Endothelial cell of umbilical vein (primary cell): ENCODE data around the gene PTGDR. TPM values are rescaled to one million over a fixed set of nuclear protein-coding genes. Genes with fewer than 3 reads are reported as not detected.

ENCODE experiments used
- BruUV-seq: library from RNA; stranded (reverse); fragments of 400-500 nt; replicated peaks from 2 replicates; lab custom pipeline; 2021; lab: Mats Ljungman, UMichigan
- CTCF ChIA-PET: fragments of 300-600, 350-600 bp; sonication (Branson Sonifier 250); formaldehyde crosslinking; loops from one replicate; lab custom pipeline; 2021; ENCODE audit warnings: antibody characterized with exemption, inconsistent platforms; lab: Charles Lee
- POLR2A ChIA-PET: fragments of 300-600, 350-600 bp; sonication (Branson Sonifier 250); formaldehyde crosslinking; loops from one replicate; lab custom pipeline; 2021; ENCODE audit warnings: antibody characterized with exemption, inconsistent platforms; lab: Charles Lee
- DNase-seq: peaks from one replicate; pipeline ENCODE4 v3.0.0-alpha.2; 2011; ENCODE audit warnings: low read depth, low spot score
- FAIRE-seq: peaks from 2 replicates; lab custom pipeline; 2011; peaks lifted over from hg19 to GRCh38; lab: Jason Lieb, UNC
- H2AFZ ChIP-seq: 2 replicates; pipeline ENCODE4 v1.6.0; 2012; ENCODE audit warnings: low read depth, low read length, control low read depth, inconsistent platforms
- H3K27ac ChIP-seq: 2 replicates; pipeline ENCODE4 v1.5.1; 2011; ENCODE audit warnings: low read depth, mild to moderate bottlenecking, control low read depth, low read length, moderate library complexity; ENCODE audit not compliant: insufficient read depth
- H3K27me3 ChIP-seq, 2 experiments: 2 replicates each; pipeline versions ENCODE4 v1.6.0 to v1.6.1; 2011; ENCODE audit warnings: low read length in 2 of 2, mixed read lengths in 1 of 2; ENCODE audit not compliant: control insufficient read depth in 2 of 2, insufficient read depth in 2 of 2
- H3K36me3 ChIP-seq, 2 experiments: 2 replicates in 1 of 2; 3 replicates in 1 of 2; pipeline ENCODE4 v1.5.1; 2011; ENCODE audit warnings: low read length in 2 of 2, mild to moderate bottlenecking in 1 of 2, moderate library complexity in 1 of 2; ENCODE audit not compliant: control insufficient read depth in 2 of 2, insufficient read depth in 2 of 2; ENCODE audit errors: extremely low read depth in 1 of 2
- H3K4me1 ChIP-seq: 3 replicates; pipeline ENCODE4 v1.5.1; 2011; ENCODE audit warnings: mild to moderate bottlenecking, low read length; ENCODE audit not compliant: control insufficient read depth, insufficient read depth; ENCODE audit errors: extremely low read depth
- H3K4me2 ChIP-seq: 2 replicates; pipeline ENCODE4 v1.6.1; 2011; ENCODE audit warnings: low read length, control low read depth, mixed read lengths; ENCODE audit not compliant: insufficient read depth
- H3K4me3 ChIP-seq, 3 experiments: fragments of 200-600 bp in 1 of 3; sonication (generic), shearing (Covaris generic) in 1 of 3; replicated peaks in 1 of 3; 2 replicates each; pipeline ENCODE4 v1.5.1; 2011 to 2016; ENCODE audit warnings: control low read depth in 3 of 3, low read length in 3 of 3, mild to moderate bottlenecking in 2 of 3, inconsistent platforms in 1 of 3, low read depth in 1 of 3, moderate library complexity in 1 of 3; ENCODE audit not compliant: insufficient read depth in 1 of 3
- H3K79me2 ChIP-seq: 2 replicates; pipeline ENCODE4 v1.6.0; 2012; ENCODE audit warnings: low read length, inconsistent platforms; ENCODE audit not compliant: control insufficient read depth, insufficient read depth
- H3K9ac ChIP-seq: replicated peaks from 2 replicates; pipeline ENCODE3; 2011; ENCODE audit warnings: low read length, control low read depth; ENCODE audit not compliant: insufficient read depth; ENCODE audit errors: extremely low read depth
- H3K9me1 ChIP-seq: replicated peaks from 3 replicates; pipeline ENCODE4 v1.6.0; 2011; ENCODE audit warnings: mild to moderate bottlenecking, low read length; ENCODE audit not compliant: control insufficient read depth, insufficient read depth; ENCODE audit errors: extremely low read depth
- H3K9me3 ChIP-seq: replicated peaks from 2 replicates; pipeline ENCODE4 v1.5.1; 2012; ENCODE audit warnings: low read length, inconsistent platforms; ENCODE audit not compliant: control insufficient read depth, insufficient read depth
- H4K20me1 ChIP-seq: replicated peaks from 2 replicates; pipeline ENCODE3; 2011; ENCODE audit warnings: mild to moderate bottlenecking, low read length; ENCODE audit not compliant: control insufficient read depth, insufficient read depth; ENCODE audit errors: extremely low read depth
- CTCF ChIP-seq, 2 donors: IDR thresholded peaks; 1 replicate in 1 of 2; 2 replicates in 1 of 2; pipeline ENCODE4 v1.5.1; 2011; ENCODE audit warnings: low read length in 2 of 2, mild to moderate bottlenecking in 2 of 2, moderate library complexity in 2 of 2, control low read depth in 1 of 2, inconsistent platforms in 1 of 2, low read depth in 1 of 2; ENCODE audit not compliant: insufficient read depth in 1 of 2; ENCODE audit errors: extremely low read depth in 1 of 2
- EZH2 ChIP-seq: IDR thresholded peaks from 2 replicates; pipeline ENCODE4 v1.6.1; 2012; ENCODE audit warnings: borderline replicate concordance, low read depth, mild to moderate bottlenecking, moderate library complexity, low read length, inconsistent platforms; ENCODE audit not compliant: severe bottlenecking
- FOS ChIP-seq: IDR thresholded peaks from 2 replicates; pipeline ENCODE4 v1.6.1; 2011; ENCODE audit warnings: mild to moderate bottlenecking, low read length, moderate library complexity, borderline replicate concordance; ENCODE audit not compliant: insufficient read depth
- GATA2 ChIP-seq: IDR thresholded peaks from 2 replicates; pipeline ENCODE4 v1.7.0; 2011; ENCODE audit warnings: low read depth, mild to moderate bottlenecking, moderate library complexity, mixed read lengths, low read length; ENCODE audit not compliant: insufficient read length, insufficient read depth
- JUN ChIP-seq: IDR thresholded peaks from 2 replicates; pipeline ENCODE4 v1.6.1; 2011; ENCODE audit warnings: borderline replicate concordance, low read depth; ENCODE audit not compliant: insufficient read length, insufficient read depth
- MAX ChIP-seq: IDR thresholded peaks from 2 replicates; pipeline ENCODE4 v1.6.1; 2011; ENCODE audit not compliant: insufficient read depth, insufficient read length
- MYC ChIP-seq: IDR thresholded peaks from one replicate; pipeline ENCODE4 v1.6.1; 2011; ENCODE audit warnings: mild to moderate bottlenecking, low read depth, low read length
- POLR2A ChIP-seq: IDR thresholded peaks from 2 replicates; pipeline ENCODE4 v1.6.1; 2012; ENCODE audit warnings: low read depth, mild to moderate bottlenecking, control low read depth, low read length
- POLR2AphosphoS5 ChIP-seq: IDR thresholded peaks from 2 replicates; pipeline ENCODE4 v1.6.1; 2012; ENCODE audit warnings: low read depth, mild to moderate bottlenecking, control low read depth, low read length, moderate library complexity; ENCODE audit not compliant: insufficient read depth
- dilution Hi-C: fragments of 300-500 bp; cut with MboI; formaldehyde crosslinking; loops from one replicate; pipeline ENCODE4 v1.15.0; 2019; ENCODE audit warnings: low sequenced_read_pairs; ENCODE audit not compliant: extremely low pct_ligation_motif_present
- intact Hi-C: fragments of 100-400 bp; cut with micrococcal nuclease; formaldehyde crosslinking; loops from one replicate; pipeline ENCODE4 v1.10.0; 2022
- polyA plus RNA-seq, 4 experiments: library from polyadenylated mRNA; depleted of rRNA in 3 of 4; stranded (reverse) in 3 of 4; unstranded in 1 of 4; fragments of >200 nt; gene quantifications; 2 replicates each; pipeline versions ENCODE4 v1.2.1 to v1.2.3, GENCODE V29; 2011 to 2012; ENCODE audit warnings: missing spikeins in 1 of 4
- total RNA-seq: library from RNA; stranded (reverse); gene quantifications from 2 replicates; pipeline ENCODE4 v1.2.3, GENCODE V29; 2021

Gene PTGDR
- total and polyA plus RNA-seq, 2 donors (not counting 3 experiments of a cell fraction or from before 2014, with no cell fraction given), result not detected

DNA sequence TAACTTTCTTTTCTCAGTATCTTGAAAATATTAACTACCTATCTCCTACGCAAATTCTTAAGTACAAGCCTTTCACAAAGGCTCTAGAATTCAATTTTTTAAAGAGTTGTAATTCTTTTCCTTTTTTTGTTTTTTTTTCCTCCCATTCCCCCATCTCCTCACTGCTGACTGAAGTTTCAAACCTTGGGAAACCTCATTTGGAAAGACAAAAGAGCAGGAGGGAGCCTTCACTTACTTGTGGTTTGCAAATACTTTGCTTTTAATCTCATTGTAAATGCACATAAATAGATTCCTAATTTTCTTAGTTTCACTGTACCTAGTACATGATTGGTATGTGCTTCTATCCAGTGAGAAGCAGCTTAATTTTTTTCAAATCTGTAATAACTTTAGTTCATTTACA lies 15.8 kb upstream of the PTGDR start:
- Histone ChIP-seq H3K4me3 (no peak overlapping the region), H2AFZ (no peak overlapping the region), H3K79me2 (no peaks in the 10 kb centered on the region), H3K4me2 (no peak overlapping the region), H4K20me1 (no peaks in the 10 kb centered on the region), H3K9ac (no peak overlapping the region), H3K27me3 (peaks cover 4 to 12% of the 10 kb centered on the region in 2 experiments), H3K9me3 (no peaks in the 10 kb centered on the region), H3K9me1 (no peaks in the 10 kb centered on the region), H3K27ac (no peak overlapping the region), H3K36me3 (no peaks in the 10 kb centered on the region), H3K4me1 (no peaks in the 10 kb centered on the region)
- no TSS peak for BruUV-seq
- FAIRE-seq, result no peak
- POLR2A ChIA-PET, result no interaction called here
- CTCF ChIA-PET, result no interaction called here
- dilution Hi-C loops, result no loop called here
- TF ChIP-seq EZH2, result no peak
- no peak for TF ChIP-seq CTCF (IDR thresholded peaks at IDR 0.05; ENCODE audit: extremely low read depth in 1 of 2, insufficient read depth in 1 of 2, low read depth in 1 of 2, low read length in 2 of 2)
- no peak for TF ChIP-seq POLR2A
- no peak for TF ChIP-seq JUN
- TF ChIP-seq FOS, result no peak
- no peak for TF ChIP-seq GATA2
- TF ChIP-seq MAX, result no peak
- TF ChIP-seq POLR2AphosphoS5, result no peak
- no peak for TF ChIP-seq MYC
- intact Hi-C loops, result no loop called here
- DNase-seq, result no peak
